NCI-H446 (cell line): ENCODE results near the gene MYH6.

Experiments
- DNase-seq, 2 experiments: peaks; one replicate each; lab custom pipeline; 2025; lab: John Stamatoyannopoulos, UW

The MYH6 gene

DNA sequence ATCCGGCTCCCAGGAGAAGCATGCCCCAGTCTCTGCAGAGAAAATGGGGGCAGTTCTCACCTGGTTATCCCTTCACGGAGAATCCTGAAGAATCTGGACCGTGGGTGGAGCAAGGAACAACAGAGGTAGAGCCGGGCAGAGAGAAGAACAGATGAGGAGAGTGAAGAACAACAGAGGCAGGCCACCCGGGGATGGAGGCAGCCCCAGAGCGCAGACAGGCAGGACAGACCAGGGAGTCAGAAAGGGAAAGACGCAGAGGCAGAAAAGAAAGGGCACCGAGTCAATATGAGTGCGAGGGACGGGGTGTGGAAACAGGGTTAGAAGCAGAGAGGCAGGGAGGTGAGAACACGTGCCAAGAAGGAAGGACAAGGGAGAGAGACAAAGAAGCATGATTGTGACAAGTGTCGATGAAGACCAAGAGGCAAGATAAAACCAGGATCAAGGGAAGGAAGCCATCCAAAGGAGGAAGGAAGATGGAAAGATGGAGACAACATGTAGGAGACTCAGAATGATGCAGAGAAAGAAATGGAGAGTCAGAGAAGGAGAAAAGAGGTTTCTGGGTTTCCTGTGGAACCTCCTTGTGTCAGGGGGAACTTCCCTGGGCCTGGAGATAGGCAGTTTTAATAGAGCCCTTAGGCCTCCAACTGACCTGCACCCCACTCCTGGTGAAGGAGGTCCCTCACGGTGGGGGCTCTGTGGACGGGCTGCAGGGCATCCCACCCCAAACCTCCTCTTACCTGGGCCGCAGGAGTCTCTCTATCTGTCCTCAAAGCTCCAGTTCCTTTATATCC, at the start of gene MYH6:
TSS of gene MYH6 (minus strand) at position 758 of the 791 bp plus-strand sequence. CDS start 1,050 bp downstream, outside the sequence.
- DNase-seq: no peak

DNA sequence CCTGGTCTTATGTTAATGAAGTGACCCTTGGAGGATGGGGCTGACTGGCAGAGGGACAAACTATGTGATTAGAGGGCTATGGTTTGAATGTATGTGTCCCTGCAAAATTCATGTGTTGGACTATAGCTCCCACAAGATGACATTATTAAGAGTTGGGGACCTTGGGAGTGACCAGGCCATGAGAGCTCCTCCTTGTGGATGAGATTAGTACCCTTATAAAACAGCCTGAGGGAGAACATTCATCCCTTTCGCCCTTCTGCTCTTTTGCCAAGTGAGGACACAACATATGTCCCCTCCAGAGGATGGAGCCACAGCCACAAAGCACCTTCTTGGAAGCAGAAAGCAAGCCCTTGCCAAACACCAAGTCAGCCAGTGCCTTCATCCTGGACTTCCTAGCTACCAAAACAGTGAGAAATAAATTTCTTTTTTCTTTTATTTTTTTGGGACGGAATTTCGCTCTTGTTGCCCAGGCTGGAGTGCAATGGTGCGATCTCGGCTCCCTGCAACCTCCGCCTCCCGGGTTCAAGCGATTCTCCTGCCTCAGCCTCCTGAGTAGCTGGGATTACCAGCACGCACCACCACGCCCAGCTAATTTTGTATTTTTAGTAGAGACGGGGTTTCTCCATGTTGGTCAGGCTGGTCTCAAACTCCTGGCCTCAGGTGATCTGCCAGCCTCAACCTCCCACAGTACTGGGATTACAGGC, 49.0 kb upstream of the MYH6 start:
- peak in 1 of 2 experiments; percentile 6 for DNase-seq

DNA sequence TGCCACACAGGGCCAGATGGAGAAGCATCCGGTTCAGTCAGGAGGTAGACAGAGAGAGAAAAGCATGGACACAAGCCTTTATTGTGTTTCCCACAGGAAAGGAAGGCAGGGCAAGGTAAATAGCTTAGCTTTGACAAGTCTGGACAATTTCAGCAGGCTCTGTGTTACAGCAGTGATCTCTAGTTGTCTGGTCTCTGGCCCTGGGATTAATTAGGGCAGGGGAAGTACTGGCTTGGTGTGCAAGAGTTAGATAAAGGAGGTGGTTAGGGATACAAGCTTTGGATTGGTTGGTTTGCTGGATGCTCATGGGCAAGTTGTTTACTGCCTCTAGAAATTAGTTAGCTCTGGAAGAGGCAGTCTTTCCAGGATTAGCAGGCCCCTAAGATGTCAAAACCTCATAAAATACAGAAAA, 46.4 kb upstream of the MYH6 start:
- no peak for DNase-seq

DNA sequence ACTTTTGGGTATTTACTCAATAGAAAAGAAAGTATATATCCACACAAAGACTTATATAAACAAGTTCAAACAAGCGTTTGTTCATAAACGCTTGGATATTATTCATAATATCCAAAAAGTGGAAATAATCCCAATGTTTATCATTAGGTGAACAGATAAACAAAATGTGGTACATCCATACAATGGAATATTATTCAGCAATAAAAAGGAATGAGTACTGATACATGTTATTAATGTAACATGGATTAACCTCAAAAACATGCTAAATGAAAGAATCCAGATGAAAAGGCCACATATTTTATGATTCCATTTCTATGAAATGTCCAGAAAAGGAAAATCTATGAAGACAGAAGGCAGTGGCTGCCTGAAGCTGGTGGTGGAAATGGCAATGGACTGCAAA, 44.2 kb upstream of the MYH6 start:
- DNase-seq: no peak

DNA sequence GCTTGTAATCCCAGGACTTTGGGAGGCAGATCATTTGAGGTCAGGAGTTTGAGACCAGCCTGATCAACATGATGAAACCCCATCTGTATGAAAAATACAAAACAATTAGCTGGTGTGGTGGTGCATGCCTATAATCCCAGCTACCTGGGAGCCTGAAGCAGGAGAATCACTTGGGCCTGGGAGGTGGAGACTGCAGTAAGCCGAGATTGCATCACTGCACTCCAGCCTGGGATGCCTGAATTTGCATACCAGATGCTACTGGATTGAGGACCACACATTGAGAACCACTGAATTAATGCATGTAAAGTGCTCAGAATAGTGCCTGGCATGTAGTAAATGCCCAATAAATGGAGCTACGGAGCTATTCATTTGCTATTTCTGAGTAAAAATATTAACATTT, 42.3 kb upstream of the MYH6 start:
- no peak for DNase-seq

DNA sequence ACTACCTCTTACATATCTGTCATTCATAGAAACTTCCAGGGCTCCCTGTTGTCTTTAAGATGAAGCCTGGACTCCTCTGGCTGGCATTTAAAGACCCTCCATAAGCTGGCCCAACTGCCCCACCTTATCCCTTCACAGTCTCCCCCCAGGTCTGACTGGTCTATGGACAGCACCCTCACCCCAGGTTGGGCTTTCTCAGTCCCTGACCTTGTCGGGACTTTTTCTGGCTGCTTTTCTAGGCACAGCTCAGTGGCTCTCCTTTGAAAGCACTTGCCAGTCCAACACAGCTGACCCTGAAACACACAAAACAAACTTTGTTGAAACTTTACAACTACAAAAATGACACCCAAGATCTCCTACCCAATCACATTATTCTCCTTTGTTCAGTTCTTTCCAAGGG, 41.2 kb upstream of the MYH6 start:
- no peak for DNase-seq

DNA sequence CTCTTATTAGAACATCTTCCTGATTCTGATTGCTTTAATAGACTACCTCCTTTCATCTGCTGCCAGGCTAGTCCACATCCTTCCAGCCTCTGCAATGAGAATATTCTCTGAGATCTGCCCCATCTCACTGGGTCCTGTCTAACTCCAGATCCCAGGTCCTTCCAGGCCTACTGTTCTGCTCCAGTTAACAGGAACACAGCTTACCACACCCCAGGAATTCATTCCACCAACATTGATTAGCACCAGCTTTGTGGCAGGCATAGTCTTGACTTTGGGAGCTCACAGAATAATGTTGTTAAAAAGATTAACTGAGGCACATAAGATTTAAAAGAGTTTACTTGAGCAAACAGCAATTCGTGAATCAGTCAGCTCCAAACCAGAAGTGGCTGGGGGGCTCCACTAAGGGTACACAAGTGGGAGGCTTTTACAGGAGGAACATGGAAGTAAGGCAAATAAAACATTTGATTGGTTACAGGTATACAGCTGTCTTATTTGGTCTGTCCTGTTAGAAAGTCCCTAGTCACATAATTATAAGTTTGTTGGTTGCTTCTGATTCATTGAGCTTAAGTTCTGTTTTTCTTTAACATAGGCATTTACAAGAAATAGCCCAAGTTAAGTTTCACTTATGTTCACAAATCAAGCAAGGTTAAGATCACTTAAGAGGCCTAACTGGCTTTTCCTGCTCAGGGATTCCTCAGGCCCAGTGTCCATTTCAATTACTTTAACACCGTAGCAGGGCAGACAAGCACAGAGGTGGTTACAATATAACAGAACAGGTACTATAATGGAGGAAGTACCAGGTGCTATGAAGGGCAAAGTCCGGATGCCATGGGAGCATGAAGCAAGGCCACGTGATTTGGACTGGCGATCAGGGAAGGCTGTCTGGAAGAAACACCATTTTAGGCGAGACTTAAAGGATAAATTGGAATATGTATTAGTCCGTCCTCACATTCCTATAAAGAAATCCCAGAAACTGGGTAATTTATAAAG, 39.6 kb upstream of the MYH6 start:
- no peak for DNase-seq

DNA sequence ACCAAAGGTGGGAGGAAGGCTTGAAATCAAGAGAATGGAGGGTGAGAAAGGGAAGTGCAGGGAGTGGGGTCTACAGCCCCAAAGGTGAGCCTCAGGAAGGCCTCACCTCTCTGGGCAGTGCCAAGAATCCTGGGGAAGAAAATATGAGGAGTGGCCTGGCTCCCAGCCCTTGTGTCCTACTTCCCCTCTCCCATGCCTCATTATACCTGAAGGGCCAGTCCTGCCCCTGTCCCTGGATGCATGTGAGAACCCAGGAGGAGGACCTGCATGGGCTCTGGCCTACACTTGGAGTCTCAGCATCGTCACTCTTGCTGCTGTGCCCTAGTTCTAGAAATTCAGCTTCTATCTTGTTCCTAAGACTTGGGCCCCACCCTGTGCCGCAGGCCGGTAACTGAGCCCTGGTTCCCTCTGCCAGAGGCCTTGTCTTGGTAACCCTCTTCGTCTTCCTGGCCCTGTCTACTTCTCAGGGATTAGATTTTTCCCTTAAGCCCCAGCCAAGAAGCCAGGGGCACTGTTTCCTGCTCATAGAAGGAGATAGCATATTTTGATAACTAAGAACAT, 38.3 kb upstream of the MYH6 start:
- DNase-seq: no peak

DNA sequence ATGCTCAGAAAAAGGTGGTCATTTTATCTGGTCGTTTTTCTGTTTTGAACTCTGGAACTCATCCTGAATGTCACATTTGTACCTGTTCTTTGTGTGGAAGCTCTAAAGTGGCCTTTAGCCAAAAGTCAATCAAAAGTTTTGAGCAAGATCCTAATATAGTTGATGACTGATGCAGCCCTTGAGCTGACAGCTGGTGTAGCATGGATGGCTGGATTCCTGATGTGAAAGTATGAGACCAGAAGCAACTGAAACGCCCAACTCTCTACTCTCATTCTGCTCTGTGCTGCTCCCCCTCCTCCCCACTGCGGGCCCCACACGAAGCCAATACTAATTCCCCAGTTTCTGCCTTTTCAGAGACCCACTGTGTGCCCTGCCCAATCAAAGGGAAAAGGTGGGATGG, 37.7 kb upstream of the MYH6 start:
- DNase-seq: no peak

DNA sequence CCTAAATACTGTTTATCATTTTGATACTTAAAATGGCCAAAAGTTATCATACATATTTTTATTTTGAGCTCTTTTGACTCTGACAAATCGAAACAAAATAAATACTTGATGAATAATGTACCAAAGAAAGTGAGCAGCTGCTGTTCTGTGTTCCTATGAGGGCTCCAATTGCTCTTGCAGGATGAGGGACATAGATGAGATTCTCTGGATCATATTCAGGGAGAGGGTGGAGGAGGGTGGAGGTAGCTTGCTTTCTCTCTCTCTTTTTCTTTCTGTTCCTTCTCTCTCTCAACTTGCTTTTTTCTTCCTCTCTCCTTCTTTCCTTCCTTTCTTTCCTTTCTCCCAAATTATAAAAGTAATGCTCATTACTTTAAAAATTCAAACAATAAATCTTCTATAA, 36.2 kb upstream of the MYH6 start:
- DNase-seq: no peak

DNA sequence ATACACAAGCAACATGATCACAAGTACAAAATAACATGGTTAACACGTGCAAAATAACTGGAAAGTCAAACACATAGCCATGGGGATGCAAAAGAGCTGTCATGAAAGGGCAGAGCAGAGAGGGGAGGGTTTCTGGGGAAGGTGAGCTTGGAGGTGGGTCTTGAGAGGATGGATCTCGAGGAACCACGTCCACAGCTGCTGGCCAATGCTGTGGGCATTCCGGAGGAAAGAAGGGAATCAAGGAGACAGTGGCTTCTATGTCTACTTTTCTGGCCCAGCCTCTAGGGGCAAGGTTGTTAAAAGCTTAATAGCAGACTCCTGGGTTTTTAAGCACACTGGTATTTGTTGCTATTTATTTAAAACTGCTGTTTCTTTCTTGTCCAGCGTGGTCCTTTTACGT, 35.8 kb upstream of the MYH6 start:
- DNase-seq: no peak

DNA sequence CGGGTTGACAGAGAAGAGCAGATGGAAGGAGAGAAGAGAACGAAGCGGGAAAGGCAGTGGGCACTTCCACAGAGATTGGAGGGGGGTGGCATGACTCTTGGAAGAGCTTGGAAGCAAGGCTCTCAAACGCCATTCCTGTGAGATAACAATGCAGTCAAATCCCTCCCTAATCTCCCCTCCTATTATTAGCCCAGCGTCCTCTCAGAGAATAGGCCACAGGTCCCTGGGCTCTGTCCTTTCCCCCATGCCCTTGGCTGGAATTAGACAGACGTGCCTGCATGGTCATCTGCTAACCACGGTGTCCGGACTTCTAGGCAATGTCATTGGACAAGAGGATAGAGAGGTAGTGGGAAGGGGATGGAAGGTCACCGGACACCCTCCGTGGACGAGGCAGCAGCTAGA, 35.3 kb upstream of the MYH6 start:
- DNase-seq: no peak

DNA sequence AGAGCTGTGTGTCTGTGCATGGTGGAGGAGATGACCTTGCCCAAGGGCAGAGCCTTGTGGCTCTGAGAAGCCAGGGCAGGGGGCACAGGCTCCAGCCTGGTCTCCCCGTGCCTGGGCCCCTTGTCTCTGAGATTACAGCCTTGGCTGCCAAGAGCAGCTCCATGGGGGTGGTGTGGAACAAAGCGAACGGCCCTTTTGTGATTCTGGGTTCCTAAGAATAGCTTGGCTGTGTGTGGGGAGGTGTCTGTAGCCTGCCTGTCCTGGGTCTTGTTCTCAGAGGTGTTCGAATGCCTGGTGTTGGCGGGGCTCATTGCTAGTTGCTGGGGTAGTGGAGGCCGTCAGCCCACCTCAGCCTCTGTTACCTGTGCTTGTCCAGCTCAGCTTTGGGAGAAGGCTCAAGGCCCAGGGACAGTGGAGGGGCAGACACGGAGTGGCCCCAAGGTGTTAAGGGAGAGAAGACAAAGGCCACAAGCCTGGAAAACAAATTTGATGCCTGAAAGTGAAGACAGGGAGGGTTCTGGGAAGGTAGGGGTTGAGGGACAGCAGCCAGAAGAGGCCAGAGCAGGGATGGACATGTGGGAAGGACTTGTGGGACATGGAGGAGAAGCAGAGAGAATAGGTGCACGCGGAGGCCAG, 34.8 kb upstream of the MYH6 start:
- DNase-seq: no peak

DNA sequence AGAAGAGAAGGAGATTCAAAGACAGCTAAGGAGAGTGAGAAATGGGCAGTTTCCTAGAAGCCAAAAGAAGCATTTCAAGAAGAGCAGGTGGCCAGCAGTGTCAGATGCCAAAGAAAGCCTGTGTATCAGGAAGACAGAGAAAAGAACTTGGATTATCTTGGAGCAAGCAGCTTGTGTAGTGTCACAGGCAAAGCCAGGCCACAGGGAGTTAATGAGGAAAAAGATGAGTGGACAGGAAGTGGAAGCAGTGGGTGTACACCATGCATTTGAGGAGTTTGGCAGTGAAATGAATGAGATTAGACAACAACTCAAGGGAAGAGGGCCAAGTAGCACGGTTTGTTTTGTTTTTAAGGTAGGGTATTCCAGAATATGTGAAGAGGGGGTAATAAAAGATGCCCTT, 33.0 kb upstream of the MYH6 start:
- DNase-seq: no peak

DNA sequence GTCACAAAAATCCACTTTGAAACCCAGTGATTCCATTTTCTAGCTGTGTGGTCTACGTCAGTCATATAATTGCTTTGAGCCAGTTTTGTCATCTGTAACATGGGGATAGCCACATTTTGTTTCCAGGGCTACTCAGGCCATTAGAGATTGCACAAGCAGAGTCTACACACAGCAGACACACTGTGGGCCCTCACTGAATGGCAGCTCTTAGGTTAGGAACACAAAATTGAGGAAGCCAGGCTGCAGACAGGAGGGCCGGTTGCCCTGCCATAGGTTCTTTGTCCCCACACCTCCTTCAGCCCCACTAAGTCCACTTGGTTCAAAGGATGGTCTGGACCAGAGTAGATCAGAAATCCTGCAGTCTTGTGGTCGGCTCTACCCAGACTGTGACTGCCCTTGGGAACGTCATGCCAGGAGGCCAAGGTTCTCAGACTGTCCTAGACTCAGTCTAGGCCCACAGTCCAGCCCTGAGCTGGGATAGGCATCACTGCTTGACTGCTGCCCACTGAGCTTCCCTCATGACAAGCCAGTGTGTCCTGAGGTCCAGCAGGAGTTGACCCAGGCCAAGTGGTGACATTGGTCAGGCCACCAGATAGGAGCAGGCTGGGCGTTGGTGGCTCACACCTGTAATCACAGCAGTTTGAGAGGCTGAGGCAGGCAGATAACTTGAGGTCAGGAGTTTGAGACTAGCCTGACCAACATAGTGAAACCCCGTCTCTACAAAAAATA, 31.2 kb upstream of the MYH6 start:
- no peak for DNase-seq

DNA sequence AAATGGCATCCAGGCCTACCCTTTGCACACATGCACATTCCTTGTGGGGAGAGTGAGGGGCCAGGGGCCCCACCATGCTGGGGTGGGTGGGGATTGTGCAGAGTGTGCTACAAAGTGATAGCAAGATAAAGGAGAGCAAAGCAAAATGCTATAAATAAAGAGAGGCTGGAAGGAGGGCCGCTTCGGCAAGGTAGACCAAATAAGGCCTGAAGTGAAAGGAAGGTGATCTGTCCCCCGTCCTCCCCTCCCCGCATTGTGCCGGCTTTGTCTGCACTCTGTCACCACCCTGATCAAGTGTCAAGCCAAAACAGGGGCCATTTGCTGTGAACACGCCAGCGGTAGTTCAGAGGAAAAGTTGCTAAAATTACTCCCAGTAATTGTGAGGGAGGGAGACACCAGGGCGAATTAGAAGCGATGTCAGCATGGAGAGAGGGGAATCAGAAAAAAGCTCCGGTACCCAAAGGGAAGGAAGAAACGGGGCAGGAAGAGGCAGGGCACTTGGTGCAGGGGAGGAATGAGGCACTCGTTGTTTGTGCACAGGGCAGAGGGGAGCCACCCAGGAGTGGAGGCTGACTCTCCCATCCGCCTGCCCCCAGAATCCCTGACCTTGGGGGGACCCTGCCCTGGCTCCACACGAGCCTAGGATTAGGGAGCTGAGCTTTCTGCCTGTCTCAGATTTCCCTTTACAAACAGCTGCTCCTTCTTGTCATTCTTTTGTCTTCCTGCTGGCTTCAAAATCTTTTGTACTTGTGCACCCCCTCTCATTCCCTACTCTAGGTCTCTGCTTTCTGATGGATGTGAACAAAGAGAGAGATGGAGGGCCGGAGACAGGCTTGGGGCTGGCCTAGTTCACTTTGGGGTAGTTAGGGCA, 30.3 kb upstream of the MYH6 start:
- no peak for DNase-seq

DNA sequence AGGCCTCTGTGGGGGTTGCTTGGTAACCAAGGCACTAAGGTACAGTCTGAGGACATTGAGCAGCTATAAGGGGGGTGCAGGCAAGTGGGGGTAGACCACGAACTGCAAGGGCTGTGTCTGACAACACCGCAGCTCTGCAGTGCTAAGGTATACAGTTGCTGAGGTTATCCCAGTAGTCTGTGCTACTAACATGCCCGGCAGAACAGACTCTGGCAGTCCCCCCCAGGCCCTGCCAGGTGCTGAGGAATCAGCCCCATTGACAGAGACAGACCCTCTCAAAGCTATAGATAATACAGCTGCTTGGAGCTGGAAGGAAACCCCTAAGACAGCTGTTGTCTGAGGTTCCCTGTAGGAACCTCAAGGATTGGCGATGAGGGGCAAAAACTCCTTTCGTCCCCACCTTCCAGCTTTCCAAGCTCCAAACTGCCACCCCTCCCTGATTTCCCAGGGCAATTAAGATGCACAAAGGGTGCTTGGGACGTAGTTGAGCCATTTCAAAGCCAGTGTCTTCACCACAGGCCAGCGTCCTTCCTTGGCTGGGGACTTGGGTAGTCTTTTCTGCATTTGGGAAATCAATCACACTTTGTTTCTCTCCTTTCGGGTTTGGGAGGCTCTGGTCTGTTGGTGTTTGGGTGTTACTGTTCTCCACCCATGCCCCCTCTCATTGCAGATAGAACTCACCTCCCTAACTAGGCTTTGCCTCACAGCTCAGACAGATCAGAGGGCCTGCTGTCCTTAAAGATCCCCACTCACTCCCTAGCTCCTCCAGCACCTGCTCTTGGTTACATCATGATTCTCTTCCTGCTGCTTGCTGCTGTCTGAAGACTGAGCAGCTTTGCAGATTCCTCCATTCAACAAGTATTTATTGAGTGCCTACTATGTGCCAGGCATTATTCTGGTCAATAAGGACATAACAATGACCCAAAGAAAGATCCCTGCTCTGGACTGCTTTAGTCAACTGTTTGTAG, 29.3 kb upstream of the MYH6 start:
- DNase-seq: no peak

DNA sequence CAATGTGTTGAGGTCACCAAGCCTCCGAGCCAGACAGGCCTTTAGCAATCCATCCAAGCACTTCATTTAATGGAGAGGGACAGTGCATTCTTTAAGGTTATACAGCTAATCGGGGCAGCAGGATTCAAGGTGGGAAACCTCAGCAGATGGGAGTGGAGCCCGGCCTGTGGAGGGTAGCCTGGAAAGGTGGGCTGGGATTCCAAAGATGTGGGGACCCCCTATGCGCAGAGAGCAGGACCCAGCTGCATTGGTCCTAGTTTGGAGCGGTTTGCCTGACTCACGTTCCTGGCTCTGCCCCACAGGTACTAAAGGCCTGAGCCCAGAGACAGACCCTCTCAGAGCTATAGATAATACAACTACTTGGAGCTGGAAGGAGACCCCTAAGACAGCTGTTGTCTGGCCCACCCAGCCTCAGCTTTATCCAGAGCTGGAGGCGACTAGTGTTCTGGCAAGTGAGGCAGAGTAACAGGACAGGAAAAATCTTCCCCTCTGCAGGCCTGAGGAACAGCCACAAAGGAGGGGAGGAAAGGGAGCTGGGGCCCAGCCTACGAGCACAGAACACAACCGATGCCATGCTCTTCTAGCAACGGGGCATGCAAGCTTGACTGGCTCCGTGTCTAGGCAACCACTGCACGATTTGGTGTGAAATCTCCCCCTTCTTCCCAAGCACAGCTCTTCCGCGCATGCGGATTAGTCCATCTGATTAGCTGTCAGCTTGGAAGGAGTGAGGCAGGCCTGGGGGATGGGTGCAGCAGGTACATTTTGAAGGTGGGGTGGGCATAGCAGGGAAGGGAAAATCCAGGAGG, 28.5 kb upstream of the MYH6 start:
- peak in 1 of 2 experiments; percentile 11 for DNase-seq
